ENCODE data around the gene RAX2.

The RAX2 gene

DNA sequence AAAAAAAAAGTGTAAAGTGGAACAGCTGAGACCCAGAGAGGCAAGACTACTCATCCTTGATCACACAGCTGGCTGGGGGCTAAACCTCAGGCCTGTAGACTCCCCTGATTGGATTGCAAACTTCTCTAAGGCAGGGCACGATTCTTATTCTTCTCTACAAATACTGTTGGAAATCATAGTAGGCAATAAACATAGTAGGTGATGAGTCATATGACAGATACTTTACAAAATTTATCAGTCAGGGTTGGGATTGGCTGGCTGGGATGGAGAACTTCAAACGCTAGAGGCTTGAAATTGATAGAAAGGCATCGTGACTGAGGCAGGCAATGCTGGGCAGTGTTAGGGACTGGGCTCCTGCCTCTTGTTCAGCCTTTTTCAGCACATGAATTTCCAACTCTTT is 20.1 kb upstream of the RAX2 start:
- no peak for DNase-seq (ENCODE audit: low spot score)
- POLR2A ChIA-PET (ENCODE audit: low non-redundant PET) = no interaction called here
- TF ChIP-seq, protein P1, sequence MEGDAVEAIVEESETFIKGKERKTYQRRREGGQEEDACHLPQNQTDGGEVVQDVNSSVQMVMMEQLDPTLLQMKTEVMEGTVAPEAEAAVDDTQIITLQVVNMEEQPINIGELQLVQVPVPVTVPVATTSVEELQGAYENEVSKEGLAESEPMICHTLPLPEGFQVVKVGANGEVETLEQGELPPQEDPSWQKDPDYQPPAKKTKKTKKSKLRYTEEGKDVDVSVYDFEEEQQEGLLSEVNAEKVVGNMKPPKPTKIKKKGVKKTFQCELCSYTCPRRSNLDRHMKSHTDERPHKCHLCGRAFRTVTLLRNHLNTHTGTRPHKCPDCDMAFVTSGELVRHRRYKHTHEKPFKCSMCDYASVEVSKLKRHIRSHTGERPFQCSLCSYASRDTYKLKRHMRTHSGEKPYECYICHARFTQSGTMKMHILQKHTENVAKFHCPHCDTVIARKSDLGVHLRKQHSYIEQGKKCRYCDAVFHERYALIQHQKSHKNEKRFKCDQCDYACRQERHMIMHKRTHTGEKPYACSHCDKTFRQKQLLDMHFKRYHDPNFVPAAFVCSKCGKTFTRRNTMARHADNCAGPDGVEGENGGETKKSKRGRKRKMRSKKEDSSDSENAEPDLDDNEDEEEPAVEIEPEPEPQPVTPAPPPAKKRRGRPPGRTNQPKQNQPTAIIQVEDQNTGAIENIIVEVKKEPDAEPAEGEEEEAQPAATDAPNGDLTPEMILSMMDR (conservative IDR thresholded peaks at IDR 0.05; ENCODE audit: low read depth) = no peak
- CTCF ChIA-PET = no interaction called here
- H3K27ac ChIP-seq = no peak overlapping the region

DNA sequence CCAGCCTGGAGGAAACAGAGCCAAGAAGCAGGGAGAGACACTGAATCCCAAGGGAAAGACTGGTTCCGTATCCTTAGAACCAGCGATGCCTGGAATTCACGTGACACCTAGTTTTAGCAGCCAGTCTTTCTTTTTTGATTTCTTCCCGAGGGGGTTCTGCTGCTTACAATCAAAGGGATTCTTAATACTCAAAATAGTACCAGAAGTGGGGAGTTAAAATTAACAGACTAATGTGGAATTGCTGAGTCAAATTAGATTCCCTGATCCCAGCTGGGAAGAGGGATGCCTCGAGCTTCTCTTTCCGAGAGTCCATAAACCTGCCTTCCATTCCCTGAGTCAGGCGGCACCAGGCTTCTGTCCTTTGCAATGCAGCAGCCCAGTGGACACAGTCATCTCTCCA is 18.9 kb upstream of the RAX2 start:
- no peak overlapping the region for H3K27ac ChIP-seq
- CTCF ChIA-PET = interaction anchor here (0.6 kb wide), 1 partner anchor 71 kb away, joined by 3 read pairs; no protein-coding TSS in a partner anchor
- DNase-seq (ENCODE audit: low spot score) = no peak
- TF ChIP-seq, protein P1 (conservative IDR thresholded peaks at IDR 0.05; ENCODE audit: low read depth) = no peak
- POLR2A ChIA-PET (ENCODE audit: low non-redundant PET) = no interaction called here

DNA sequence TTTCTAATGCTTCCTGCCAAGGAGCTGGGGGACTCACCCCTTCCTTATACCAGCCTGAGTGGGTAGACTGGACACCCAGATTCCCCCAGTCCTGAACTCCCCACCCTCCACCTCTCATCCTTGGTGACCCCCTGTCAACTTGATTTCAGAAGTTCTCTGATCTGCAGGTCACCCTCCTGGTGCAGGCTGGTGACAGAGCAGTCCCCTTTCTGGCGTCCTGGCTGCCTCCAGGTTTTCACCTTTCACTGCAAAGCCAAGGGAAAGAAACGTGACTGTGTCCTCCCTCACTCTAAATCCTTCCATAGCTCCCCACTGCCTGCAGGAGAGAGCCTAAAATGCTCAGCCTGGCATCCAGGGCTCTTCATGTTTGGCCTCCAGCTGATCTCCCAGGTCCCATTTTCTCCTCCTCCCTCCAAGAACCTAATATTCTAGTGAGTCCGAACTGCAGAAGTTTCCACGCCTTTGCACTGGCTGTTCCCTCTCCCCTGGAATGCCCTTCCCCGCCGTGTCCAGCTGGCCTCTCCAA is 18.2 kb upstream of the RAX2 start:
- no peak overlapping the region for H3K27ac ChIP-seq
- POLR2A ChIA-PET (ENCODE audit: low non-redundant PET) = interaction anchor here (0.5 to 0.6 kb wide), 2 partner anchors 94 to 164 kb away, joined by 7 read pairs; no protein-coding TSS in a partner anchor
- TF ChIP-seq, protein P1 (conservative IDR thresholded peaks at IDR 0.05; ENCODE audit: low read depth) = no peak
- CTCF ChIA-PET = interaction anchor here (0.6 to 0.7 kb wide), 2 partner anchors 27 to 71 kb away, joined by 3 to 5 read pairs; no protein-coding TSS in a partner anchor
- DNase-seq (ENCODE audit: low spot score) = no peak

DNA sequence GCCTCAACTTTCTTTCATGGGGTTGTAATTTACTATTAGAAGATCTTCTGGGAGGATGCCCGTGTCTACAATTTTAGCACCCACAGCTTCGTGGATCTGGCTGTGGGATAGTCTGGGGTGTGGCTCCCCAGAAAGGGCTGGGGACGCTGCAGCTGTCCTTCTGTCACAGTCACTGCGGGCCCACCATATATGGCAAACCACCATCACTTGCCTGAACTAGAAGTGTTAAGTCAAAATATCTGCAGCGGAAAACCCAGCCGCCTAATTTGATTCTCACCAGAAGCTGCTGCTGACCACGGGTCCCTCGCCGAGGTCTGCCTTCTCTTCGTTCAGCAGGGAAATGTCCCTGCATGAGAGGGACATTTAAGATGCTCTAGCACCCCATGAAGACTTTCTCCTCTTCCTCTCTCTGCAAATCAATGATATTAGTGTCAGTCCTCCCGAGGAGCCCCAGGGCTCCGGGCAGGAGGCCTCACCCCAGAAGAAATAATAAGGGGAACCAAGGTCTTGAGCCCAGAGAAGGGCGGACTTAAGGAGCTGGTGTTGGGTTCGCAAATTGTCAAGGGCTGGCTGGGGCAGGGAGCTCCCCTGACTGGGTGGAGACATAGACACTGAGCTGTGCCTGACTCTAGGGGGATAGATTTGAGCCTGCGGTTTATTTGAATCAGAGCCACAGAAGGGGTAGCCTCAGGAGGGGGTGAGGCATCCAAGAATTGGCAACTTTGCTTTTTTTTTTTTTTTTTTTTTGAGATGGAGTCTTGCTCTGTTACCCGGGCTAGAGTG is 17.2 kb upstream of the RAX2 start:
- ChIA-PET CTCF (interaction anchor here (0.6 kb wide), 1 partner anchor 123 kb away, joined by 3 read pairs; no protein-coding TSS in a partner anchor), POLR2A (ENCODE audit: low non-redundant PET) (no interaction called here)
- H3K27ac ChIP-seq = no peak overlapping the region
- DNase-seq (ENCODE audit: low spot score) = no peak
- TF ChIP-seq, protein P1 (conservative IDR thresholded peaks at IDR 0.05; ENCODE audit: low read depth) = no peak

DNA sequence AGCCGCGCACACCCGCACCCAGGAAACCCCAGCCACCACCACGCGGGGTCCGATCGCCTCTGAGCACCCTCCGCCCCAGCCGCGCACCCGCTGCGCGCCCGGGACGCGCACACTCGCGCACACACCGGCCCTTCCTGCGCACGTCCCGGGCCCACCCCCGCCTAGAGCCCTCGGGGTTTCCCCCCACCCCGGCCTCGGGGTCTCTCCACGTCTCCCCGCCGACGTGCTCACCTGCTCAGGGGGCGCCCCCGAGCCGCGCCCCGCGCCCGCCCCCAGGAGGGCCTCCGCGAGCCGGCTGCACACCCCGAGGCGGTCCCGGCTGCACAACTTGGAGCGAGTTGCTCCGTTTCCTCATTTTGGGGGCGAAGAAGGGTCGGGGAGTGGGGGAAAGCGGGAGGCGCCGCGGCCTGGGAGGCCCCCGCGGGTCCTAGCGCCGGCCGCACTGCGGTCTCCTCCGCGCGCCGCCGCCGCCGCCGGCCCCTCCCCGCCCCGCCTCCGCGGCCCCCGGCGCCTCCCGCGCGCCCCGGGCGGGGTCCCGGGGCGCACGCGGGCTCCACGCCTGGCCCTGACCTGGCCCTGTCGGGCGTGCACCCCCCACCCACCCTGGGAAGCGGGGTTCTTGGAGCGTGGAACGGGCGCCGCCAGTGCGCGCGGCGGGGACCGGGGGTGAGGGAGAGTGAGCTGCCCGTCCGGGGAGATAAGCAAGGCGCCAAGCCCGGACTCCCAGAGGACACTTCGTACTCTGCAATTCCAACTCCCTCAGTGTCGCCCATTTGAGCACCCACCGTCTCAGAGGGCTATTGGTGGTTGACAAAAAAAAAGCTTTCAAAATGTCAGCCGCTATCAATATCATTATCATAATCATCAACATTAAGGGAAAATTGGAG is 14.2 kb upstream of the RAX2 start, which contains the start of gene MATK:
Gene MATK (minus strand): TSS at position 444 of the 887 bp plus-strand sequence. CDS start 1,246 bp downstream, outside the sequence.
- DNase-seq (ENCODE audit: low spot score) = peak; percentile 21
- no peak within 1 kb of the TSS for H3K27ac ChIP-seq
- TF ChIP-seq, protein P1 (conservative IDR thresholded peaks at IDR 0.05; ENCODE audit: low read depth) = no peak
- ChIA-PET CTCF (no interaction called here), POLR2A (ENCODE audit: low non-redundant PET) (no interaction called here)

DNA sequence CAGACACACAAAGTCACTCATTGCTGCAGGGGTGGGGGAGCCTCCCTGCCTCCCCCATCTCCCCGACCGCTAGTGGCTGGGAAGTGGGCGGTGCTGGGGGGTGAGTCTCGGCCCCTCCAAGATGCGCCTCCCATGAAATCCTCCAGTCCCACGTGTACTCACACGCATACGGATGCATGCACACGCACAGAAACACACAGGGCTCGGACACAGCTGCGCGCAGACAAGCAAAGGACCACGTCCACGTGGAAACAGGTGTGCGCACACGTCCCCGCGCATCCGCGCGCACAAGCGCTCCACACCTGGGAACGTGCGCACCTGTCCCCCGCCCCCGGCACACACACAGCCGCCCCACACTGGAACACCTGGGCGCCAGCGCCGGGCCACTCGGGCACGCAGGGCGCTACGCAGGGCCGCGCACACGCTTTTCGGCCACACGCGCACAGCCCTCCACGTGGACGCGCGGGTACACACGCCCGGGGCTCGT is 13.5 kb upstream of the RAX2 start:
- TF ChIP-seq, protein P1 (conservative IDR thresholded peaks at IDR 0.05; ENCODE audit: low read depth) = no peak
- POLR2A ChIA-PET (ENCODE audit: low non-redundant PET) = no interaction called here
- DNase-seq (ENCODE audit: low spot score) = no peak
- CTCF ChIA-PET = no interaction called here
- H3K27ac ChIP-seq = no peak overlapping the region
